HG03025 (cell line): ENCODE measurements around the gene TESK1.
"Not testable (repeated sequence)": the region's sequence is repeated elsewhere in the genome, so short reads cannot be mapped to it uniquely, and the experiment has no call there.

Experiments used
- ATAC-seq: cut with Tn5 transposase; IDR thresholded peaks from one replicate; pipeline ENCODE4 v1.9.1; 2021; ENCODE audit warnings: mild to moderate bottlenecking, moderate library complexity; ENCODE audit not compliant: unreplicated experiment, low FRiP score

Gene TESK1

DNA sequence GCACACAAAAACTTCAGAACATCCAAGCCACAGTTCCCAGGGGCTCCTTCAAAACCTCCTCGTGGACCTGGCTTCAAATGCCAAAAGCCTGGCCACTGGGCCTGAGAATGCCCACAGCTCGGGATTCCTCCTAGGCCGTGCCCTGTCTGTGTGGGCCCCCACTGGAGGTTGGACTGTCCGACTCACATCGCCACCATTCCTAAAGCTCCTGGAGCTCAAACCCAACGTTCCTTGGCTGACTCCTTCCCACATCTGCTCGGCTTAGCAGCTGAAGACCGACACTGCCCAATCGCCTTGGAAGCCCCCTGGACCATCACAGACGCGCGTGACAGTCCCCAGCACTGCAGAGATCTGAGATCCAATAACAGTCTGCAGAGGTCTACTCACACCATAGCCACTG, 38.0 kb downstream of the TESK1 start:
- no peak for ATAC-seq

DNA sequence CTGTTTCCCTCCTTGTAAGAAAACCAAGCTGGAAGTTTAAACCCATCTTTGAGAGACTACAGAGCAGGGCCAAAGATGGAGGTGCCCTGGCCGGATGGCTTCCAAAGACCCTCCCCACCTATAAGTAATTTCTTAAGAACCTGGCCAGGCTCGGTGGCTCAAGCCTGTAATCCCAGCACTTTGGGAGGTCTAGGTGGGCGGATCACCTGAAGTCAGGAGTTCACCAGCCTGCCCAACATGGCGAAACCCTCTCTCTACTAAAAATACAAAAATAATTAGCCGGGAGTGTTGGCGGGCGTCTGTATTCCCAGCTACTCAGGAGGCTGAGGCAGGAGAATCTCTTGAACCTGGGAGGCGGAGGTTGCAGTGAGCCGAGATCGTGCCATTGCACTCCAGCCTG, 40.7 kb downstream of the TESK1 start:
- ATAC-seq, result not testable (repeated sequence)

DNA sequence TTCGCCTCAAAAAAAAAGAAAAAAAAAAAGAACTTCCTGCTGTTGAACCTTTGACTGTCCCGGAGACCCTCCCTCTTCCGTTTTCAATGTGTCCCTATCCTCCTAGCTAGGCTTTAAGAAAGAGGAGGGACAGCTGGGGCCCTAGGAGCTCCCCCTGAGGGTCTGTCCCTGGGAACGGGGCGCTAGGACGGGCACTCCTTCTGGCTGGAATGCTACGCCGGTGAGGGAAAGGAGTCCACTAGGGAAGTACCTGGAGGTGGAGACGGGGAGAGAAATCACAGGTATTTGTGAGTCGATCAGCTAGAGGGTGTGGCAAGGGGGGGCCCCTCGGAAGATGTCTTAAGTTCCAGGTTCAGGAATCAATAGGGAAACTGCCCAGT, 41.1 kb downstream of the TESK1 start:
- no peak for ATAC-seq

DNA sequence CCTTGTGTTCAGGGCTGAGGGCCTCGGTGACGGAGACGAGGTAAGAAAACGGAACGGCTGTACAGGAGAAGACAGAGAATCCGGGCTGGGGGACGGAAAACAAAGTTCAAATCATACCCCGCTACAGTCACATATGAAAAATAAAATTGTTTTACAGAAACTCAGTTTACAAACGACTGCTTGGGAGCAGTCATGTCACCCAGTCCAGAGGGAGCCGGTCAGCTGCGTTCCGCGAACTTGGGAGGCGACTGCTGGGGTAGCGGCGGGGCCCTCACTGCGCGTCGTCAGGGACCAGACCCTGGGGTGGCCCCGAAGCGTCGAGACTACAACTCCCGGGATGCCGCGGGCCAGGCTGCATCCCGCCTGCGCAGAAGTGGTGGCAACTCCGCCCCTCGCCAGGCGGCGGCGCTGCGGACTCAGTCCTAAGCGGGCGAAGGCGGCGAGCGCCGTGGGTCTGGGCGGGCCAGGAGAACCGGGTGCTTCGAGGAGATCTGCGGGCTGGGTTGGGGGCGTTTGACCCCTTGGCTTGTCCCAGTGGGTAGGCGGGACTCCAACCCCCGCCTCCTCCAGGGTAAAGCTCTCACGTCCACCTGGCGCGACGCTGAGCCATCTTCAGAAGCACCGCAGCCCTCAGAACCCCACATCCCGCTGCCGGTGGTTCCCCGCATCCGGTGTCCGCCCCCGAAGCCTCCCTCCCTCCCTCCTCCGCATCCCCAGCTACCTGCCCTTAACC, 41.6 kb downstream of the TESK1 start:
- peak; percentile 85 for ATAC-seq

DNA sequence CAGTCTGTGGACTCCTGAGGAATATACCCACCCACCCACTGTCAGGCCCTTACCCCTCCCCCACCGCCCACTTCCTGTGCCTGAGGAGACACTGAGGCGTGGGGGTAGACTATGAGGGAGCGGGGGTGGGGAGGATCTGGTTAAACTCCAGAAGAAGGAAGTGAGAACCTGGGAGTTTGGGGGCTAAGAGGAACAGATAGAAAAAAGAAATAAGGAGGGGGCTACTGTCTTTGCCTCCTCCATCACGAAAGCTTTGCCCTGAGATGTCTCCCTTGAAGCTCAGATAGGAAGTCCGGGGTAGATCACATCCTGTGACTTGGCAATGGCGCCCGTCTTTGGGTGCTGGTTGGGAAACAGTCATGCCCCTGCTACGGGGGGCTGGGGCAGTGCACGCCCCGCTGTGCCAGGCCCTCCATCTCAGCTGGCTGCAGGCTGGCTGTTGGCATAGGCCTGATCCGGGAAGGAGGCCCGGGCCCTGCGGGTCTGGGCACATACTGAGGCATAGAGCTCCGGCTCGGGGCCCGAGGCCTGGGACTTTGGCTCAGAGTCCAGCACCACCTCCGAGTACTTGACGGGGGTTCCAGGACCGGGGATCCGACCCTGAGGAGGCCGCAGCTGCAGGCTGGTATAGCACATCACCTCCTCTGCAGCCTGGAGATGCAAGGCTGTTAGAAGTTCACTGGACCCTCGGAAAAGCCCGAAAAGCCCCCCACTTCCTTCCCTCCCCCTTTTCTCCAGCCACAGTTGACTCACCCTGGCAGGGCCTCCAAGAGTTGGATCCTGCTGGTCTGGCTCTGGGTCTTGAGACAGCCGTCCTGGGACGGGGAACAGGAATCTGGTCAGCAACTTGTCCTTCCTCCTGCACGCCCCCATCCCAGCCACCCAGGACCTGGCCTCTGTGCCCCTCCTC, 44.6 kb downstream of the TESK1 start:
- ATAC-seq, result no peak

DNA sequence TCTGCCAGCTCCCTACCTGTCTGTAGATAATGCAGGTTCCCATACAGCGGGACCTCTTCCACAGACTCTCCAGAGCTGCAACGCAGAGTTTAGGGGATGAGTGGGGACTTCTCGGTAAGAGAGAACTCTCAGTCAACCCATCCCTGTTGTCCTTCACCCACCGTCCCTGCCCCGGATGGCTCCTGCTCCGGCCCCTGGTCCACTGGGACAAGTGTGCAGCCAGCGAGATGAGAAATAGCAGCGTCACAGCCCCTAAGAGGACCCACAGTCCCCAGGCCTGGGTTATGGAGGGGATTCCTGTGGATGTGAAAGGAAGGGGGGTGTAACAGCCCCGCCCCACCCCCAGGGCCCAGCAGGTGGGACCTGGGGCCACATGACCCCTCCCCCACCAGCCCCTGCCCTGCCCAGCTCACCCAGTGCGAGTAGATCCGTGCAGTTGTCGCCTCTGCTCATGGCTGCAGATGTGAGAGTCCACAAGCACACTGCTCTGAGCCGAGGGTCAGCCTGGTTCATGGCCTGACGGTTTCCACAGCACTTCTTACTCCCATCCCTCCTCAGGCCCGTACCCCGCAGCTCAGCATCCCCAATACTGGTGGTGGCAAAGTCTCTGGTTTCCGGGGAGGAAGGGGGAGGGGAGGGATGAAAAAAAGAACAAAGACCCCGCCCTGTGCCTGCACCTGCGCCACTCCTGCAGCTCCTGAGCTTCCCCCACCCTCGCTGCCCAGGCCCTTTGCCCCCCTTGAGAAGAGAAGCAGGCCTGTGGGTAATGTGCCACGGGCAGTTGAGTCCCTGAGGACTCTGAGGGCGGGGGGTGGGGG, 45.5 kb downstream of the TESK1 start, which contains the start of gene SIT1:
TSS of gene SIT1 (minus strand) at position 591 of the 818 bp plus-strand sequence. CDS start at position 513, 78 bp downstream.
- ATAC-seq, result no peak

DNA sequence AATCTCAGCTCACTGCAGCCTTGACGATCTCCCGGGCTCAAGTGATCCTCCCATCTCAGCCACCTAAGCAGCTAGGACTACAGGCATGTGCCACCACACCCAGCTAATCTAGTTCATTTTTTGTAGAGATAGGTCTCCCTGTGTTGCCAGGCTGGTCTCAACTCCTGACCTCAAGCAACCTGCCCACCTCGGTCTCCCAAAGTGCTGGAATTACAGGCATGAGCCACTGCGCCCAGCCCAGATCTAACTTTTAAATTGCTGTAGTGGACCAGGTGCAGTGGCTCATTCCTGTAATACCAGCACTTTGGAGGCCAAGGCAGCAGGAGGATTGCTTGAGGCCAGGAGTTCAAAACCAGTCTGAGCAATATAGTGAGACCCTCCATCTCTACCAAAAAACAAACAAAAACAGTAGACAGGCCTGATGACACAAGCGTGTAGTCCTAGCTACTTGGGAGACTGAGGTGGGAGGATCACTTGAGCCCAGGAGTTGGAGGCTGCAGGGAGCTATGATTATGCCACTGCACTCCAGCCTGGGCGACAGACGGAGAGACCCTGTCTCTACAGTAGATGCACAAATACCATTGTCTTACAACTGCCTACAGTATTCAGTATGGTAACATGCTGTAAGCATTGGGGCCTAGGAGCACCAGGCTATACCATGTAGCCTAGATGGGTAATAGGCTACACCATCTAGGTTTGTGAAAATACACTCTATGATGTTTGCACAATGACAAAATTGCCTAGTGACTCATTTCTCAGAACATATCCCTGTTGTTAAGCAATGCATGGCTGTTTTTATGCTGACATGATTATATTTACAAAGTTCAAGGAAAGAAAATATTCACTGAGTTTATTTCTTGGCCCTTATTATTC, 47.1 kb downstream of the TESK1 start:
- no peak for ATAC-seq

DNA sequence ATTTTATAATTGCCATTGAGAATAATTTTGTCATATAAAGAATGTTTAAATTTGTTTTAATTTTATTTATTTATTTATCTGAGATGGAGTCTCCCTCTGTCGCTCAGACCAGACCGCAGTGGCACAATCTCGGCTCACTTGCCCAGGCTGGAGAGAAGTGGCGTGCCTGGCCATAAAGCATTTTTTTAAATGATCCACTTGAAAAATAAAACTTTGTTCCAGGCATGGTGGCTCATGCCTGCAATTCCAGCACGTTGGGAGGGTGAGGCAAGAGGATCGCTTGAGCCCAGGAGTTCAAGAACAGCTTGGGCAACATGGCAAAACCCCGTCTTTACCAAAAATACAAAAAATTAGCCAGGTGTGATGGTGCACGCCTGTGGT, 47.8 kb downstream of the TESK1 start:
- no peak for ATAC-seq

DNA sequence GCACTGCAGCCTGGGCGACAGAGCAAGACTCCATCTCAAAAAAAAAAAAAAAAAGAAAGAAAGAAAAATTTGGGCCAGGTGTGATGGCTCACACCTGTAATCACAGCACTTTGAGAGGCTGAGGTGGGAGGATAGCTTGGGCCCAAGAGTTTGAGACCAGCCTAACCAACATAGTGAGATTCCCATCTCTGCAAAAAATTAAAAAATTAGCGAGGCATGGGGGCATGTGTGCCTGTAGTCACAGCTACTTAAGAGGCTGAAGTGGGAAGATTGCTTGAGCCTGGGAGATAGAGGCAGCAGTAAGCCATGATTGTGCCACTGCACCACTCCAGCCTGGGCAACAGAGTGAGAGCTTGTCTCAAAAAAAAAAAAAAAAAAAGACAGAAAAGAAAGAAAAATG, 48.5 kb downstream of the TESK1 start:
- ATAC-seq, result no peak

DNA sequence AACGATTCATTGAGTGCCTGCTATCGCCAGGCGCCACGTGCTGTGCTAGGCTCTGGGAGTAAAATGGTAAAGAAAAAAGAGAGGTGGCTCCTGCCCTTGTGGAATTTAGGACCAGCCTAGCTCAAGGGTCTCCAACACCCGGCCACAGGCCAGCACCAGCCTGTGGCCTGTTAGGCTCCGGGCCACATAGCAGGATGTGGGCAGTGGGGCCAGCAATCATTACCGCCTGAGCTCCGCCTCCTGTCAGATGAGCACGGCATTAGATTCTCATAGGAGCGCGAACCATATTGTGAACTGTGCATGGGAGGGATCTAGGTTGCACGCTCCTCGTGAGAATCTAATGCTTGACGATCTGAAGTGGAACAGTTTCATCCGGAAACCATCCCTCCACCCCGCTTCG, 51.3 kb downstream of the TESK1 start:
- no peak for ATAC-seq

DNA sequence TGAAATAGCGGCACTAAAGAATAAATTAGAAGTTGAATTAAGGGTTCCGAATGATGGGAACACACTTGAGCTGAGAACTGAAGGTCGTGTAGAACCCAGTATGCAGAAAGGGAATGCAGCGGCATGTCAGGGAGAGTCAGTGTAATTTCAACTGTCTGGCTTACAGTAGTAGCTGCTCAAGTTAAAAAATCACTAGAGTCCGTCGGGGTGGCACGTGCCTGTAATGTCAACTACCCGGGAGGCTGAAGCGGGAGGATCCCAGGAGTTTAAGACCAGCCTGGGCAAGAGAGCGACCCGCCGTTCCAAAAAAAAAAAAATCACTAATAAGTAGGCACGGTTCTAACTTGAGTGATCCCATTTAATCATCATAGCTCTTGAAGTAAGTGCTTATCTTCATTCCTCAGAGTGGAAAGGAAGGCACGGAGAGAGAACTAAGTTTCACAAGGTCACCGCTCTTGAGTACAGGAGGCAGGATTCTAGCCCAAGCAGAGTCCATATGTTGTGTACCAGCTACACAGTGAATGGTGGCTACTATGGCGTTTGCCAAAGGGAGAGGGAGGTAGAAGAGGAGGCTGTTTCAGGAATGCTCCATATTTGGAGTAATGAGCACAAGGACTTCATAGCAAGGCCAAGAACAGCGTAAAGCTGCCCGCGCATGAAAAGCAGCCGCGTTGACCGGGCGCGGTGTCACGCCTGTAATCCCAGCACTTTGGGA, 51.9 kb downstream of the TESK1 start:
- ATAC-seq, result peak; percentile 4

DNA sequence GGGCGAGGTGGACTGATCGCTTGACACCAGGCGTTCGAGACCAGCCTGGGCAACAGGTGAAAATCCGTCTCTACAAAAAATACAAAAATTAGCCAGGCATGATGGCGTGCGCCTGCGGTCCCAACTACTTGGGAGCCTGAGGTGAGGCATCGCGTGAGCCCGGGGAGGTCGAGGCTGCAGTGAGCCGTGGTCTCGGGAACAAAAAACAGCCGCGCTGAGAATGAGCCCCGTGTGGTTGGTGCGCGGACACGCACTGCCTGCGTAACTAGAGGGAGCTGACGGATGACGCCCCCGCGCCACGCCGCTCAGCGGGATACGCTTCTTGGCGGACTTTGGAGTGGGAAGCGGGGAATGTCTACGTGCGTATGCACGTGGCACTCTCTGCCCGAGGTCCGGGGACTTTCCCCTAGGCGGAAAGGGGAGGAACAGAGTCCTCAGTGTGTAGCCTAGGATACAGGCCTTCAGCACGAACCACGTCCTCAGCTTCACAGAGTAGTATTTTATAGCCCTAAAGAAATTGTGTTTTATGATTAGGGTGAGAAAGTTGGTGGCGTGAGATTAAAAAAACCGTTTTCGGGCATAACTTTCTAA, 52.6 kb downstream of the TESK1 start, which contains the start of gene RMRP:
TSS of gene RMRP (minus strand) at position 474 of the 591 bp plus-strand sequence.
- peak; percentile 80 for ATAC-seq

DNA sequence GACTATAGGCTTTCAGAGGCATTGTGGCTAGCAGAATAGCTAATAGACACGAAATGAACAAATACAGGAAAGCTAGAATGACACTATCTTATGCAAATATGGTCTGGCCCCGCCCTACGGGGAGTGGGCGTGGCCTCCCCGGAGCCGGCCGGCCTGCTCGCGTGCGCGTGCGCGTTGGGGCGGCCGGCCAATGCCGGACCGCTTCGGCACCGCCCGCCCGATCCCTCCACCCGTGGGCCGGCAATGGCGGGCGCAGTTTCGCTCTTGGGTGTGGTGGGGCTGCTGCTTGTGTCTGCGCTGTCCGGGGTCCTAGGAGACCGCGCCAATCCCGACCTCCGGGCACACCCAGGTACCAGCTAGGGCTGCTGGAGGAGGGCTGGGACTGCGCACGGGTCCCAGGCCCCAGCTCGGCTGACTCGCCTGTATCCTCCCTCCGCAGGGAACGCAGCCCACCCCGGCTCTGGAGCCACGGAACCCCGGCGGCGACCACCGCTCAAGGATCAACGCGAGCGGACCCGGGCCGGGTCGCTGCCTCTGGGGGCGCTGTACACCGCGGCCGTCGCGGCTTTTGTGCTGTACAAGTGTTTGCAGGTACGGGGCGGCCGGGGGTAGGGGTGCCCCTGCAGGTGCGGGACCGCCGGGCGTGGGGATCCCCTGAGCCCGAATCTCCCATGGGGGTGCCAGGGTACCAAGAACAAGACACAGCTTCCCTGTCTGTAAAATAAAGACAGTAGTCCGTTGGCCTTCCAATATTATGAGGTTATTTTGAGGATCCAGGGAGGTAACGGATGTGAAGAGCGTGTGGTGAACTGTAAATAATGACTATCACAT, 53.3 kb downstream of the TESK1 start, which contains the start of gene CCDC107:
TSS of gene CCDC107 (plus strand) at position 156 of the 831 bp plus-strand sequence. CDS start at position 244, 88 bp downstream.
- ATAC-seq, result peak; percentile 65

DNA sequence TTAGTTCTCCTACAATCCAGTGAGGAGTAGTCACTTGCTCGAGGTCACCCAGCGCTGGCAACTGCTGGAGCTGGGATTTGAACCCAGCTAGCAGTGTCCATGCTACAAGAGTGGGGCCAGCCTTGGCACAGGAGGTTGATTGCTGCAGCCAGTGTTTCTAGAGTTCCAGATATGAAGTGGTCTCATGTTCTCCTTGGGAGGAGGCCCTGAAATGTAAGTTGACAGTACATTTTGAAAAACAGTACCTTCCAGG, 53.8 kb downstream of the TESK1 start:
- no peak for ATAC-seq

DNA sequence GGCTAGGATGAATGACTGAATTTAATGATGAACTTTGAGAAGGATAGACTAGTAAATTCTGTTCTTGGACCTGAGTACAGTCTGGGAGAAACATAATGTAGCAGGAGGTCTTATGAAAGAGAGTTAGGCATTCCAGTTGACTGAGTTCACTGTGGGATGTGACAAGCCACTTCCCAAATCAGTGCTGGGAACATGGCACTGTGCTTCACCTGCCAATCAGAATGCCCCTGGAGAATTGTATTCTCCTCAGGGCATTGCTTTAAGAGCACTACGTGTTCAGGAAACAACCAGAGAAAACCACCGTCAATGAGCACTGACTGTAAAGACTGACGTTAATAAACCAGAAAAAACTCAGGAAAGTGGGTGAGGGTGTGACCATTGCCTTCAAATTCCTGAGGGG, 54.3 kb downstream of the TESK1 start:
- ATAC-seq, result no peak
